Posterior vena cava (tissue), 2 donors: ENCODE data around the gene FBXO8. TPM values are rescaled to one million over a fixed set of nuclear protein-coding genes. Genes with fewer than 3 reads are reported as not detected.
"Not testable (repeated sequence)": the region's sequence is repeated elsewhere in the genome, so short reads cannot be mapped to it uniquely, and the experiment has no call there.

ENCODE experiments used
- DNase-seq: peaks from one replicate; pipeline ENCODE4 v3.0.0-alpha.2; 2020; ENCODE audit warnings: low spot score
- intact Hi-C, 2 donors: fragments of 100-400 bp; cut with DNase I; formaldehyde crosslinking; loops; one replicate each; pipeline versions ENCODE4 v1.14.1 to v1.14.2; 2022 to 2023
- long read RNA-seq, 2 donors: library from polyadenylated mRNA; unstranded; transcript quantifications; one replicate each; pipeline ENCODE4 v2.0.0, GENCODE V29; 2020 to 2021
- total RNA-seq, 2 donors: library from RNA; stranded (reverse); fragmentation: NEBNext Ultra II Directional; extraction: Animal tissue kit (Norgen Biotek cat#: 25700); gene quantifications; one replicate each; pipeline ENCODE4 v1.2.1, GENCODE V29; 2021
- donor health status: DM: yes; HTN: yes; CAD: no.
- donor health status: DM: yes; HTN: yes; CAD: no.

FBXO8 gene, protein sequence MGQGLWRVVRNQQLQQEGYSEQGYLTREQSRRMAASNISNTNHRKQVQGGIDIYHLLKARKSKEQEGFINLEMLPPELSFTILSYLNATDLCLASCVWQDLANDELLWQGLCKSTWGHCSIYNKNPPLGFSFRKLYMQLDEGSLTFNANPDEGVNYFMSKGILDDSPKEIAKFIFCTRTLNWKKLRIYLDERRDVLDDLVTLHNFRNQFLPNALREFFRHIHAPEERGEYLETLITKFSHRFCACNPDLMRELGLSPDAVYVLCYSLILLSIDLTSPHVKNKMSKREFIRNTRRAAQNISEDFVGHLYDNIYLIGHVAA
- 10 to 100 TPM; 28.6 to 29.3 TPM for total RNA-seq
- long read RNA-seq, donor 1, partial matches to known transcripts, result 0 of 4 reads
- long read RNA-seq, donor 1, other reads (novel, unspliced or antisense), result 1 of 4 reads
- long read RNA-seq, donor 2, transcript FBXO8-201 (6 exons, 2,577 nt), result major isoform, 24 of 27 reads
- long read RNA-seq, donor 2, partial matches to known transcripts, result 2 of 27 reads
- long read RNA-seq, donor 2, other reads (novel, unspliced or antisense), result 0 of 27 reads

DNA sequence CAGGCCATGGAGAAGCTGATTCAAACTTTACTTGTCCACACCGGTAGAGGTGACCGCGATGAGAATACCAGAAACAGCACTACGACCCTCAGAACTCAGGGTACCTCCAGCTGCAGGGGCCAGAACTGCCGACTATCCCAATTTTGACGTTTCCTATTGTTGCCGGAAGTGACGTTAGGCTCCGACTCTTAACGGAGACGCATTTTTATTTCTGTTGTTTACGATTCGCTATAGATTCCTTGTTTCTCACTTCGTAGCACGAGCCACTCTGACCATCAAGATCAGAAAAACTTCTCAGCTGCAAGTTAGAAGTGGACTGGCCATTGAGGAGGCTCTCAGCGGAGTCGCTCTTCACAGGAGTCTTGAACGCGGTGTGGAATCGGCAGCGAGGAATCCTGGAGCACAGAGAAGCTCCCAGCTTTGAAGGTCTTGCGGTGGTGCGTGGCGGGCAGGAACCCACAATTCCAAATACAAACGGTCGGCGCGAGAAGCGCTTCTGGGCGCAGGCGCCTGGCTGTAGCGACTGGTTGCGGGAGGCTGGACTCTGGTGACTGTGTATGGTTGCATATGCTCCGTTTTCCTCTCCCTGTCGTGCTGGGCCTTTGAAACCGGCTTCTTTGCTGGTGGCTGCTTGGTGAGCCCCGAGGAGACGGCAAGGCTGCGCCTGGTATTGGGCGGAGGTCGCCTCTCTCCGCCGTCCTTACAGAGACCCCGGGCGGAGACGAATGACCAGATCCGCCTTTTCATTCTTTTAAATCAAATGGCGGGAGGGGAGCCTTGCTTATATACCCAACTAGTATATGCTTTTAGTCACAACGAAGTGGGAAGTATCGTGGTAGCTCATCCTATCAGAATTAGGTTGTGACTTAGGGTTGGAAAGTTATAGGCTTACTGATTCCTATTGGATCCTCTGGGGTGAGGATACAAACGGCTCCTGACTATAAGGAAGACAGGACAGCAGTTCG lies at the start of gene FBXO8, which contains the start of gene CEP44:
FBXO8 (minus strand) TSS at position 161 of the 965 bp plus-strand sequence. CDS start 20,575 bp downstream, outside the sequence.
CEP44 (plus strand) TSS at position 405 of the 965 bp plus-strand sequence. CDS start 15,211 bp downstream, outside the sequence.
- DNase-seq, result peak; percentile 91
- intact Hi-C loops, result no loop called here

DNA sequence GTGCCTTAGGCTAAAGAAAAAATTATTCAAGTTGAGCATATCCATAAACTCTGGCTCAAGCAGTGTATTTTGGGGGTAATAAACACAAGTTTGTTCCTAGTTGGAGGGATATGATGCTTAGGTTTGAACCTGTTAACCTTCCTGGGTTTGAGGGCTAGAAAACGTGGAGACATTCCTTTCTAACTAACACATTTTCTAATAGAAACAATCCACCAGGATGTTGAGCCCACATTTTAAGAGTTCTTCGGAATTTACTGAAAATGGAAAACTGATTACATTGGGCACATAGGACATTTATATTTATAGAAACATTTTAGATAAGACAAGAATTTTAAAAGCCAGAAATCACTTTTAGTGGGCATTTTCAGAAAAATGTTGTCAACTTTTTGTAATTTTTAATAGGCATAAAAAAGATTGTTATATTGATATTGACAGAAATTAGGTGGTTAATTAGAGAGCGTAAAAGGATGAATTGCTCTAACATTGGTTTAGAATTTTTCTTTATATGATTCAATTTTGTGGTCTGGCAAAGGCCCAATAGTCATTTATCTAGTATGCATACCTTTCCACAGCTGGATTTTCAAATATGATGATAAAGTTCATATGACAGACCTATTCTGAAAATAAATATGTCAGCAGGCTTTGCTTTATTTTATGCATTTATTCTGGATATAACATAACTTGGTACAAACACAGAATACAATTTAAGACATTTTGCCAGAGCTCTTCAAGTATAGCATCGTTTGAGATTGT lies 49.5 kb upstream of the FBXO8 start:
- intact Hi-C loops, result no loop called here
- DNase-seq, result no peak

DNA sequence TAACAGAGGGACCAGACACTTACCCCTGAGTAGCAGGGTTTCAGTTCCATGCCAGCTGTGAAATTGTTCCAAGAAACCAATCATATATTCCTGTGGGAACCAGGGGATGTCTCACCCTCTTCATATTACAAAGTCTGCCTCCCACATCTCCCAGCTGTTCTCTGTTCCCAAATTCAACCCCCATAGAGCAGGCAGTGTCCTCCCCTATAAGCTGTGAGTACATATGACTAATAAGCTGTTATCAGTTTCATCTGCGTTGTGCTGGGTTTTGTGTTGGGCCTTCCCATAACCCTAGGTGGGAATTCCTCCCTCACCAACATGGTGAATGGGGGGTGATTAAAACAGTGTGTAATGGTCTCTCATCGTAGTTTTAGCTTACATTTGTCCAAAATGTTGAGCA lies 41.3 kb upstream of the FBXO8 start:
- intact Hi-C loops, result loop anchor here in 1 of 2 donors (2.0 kb wide), 1 partner anchor 34 kb away; no protein-coding TSS in a partner anchor
- DNase-seq, result no peak

DNA sequence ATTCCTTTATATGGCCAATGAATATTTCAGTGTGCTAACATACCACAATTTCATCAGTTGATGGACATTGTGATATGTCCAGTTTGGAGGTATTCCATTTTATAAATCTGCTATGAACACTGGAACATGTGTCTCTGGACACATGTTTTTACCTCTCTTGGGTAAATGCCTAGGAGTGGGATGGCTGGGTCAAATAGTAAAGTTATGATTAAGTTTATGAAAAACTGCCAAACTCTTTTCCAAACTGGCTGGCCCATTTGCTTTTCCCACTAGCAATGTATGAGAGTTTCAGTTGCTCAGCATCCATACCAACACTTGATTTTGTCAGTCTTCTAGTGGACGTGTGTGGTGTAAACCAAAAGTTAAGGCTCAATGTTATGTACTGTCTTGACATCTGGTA lies 40.8 kb upstream of the FBXO8 start:
- intact Hi-C loops, result loop anchor here in 1 of 2 donors (2.0 kb wide), 1 partner anchor 33 kb away; no protein-coding TSS in a partner anchor

DNA sequence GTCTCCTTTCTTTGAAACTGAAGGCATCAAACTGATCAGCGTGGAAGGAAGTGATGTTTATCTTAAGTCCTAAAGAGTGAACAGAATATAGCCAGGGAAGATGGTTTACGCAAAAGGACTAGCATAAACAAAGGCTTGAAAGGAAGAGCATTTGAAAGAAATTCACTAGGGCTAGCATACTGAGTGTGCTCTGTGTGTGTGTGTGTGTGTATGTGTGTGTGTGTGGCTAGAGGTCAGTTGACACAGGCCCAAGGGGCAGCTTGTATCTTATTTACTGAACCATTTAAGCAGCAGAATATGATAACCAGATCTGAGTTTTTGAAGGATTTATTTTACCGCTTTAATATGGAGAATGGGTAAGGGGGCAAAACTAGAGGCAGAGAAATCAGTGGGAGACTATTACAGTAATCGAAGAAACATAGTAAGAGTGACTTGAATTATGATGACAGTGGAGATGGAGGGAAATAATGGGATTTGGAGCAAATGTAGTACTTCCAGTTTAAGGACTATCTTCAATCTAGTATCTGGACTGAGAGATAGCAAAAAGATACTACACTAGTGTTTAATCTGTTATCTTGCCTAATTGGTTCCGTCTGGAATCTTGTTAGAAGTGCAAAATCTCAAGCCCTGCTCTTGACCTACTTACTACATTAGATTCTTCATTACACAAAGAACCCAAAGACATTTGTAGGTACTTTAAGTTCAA lies 37.2 kb upstream of the FBXO8 start:
- no peak for DNase-seq
- intact Hi-C loops, result no loop called here

More for the DNA sequence above, 40.8 kb upstream of the FBXO8 start:
- no peak for DNase-seq

DNA sequence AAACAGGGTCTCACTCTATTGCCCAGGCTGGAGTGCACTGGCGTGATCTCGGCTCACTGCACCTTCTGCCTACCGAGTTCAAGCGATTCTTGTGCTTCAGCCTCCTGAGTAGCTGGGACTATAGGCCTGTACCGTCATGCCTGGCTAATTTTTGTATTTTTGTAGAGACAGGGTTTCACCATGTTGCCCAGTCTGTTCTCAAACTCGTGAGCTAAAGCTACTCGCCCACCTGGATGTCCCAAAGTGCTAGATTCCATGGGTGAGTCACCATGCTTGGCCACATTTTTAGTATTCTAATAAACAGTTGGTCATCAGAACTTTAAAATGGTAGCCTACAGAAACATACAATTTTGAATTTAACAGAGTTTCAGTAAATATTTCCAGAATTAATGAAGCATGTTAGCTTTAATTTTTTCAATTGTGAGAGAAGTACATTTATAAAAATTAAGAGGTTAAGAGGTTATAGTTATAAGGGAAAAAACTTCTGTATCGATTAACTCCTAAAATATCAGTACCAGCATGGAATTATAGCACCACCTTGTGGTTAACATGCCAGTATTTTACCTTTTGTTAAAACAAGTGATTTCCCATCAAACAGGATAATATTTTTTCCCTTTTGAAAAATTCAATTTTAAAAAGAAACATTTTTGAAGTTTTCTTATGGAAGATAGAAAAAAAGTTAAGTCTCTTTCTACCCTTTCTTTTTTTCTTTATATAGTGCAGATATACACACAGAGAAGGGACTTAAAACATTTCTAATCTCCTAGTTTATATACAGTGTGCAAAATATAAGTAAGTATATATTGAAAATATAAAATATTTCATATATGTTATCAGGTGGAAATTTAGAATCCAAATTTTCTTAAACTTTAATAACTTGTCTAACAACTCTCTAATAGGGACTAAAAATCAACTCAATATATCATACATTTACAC lies 35.6 kb upstream of the FBXO8 start:
- no peak for DNase-seq
- intact Hi-C loops, result no loop called here

DNA sequence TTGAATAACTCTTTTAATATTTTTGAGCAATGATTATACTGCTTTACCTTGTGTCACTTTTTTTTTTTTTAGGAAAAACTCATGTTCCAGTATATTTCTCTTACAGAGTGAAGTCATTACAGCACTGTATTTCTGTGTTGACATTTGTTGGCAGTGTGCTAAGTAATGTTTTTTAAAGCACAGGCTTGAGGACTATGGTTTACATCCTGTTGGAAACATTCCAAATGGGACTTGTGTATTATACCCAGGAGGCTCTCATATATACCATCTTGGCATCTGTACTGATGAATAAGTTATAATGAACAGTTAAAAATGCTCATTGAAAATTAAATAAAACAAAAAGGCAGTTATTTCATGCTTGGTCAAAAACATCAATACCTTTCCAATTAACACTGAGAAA lies 34.1 kb upstream of the FBXO8 start:
- DNase-seq, result no peak
- intact Hi-C loops, result no loop called here

DNA sequence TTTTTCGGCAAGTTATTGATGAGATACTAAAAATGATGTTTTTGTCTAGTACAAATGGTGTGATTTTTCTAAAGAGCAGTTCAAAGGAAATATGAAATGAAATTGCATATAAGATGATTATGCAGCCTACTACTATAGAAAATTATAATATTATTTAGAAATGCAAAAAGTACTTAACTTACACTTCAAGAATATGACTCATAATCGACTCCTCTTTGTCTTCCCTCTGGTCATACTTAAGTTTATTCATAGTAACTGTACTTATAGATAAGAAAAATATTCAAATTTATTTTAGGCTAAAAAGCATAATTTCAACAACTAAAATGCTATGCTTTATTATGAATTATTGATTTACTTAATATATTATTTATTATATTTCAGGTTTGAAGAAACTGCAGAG lies 33.5 kb upstream of the FBXO8 start:
- intact Hi-C loops, result no loop called here
- no peak for DNase-seq

DNA sequence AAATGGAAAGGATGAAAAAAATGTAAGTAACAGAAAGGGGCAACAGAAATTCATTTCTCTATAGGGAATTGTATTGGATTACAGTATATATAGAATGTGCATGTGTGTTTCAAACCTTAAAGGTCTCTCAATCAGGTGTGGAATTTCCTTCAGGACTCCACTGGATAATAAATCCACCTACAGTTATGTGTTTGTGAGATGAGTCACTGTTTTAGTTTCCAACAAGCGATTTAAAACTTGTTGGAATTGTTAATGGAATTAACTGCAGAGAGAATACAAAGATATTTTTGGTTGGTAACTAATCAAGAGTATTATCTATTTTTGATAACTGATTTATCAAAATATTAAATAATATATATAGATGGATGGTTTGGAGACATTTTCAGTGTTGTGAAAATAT lies 33.1 kb upstream of the FBXO8 start:
- no peak for DNase-seq
- intact Hi-C loops, result no loop called here

DNA sequence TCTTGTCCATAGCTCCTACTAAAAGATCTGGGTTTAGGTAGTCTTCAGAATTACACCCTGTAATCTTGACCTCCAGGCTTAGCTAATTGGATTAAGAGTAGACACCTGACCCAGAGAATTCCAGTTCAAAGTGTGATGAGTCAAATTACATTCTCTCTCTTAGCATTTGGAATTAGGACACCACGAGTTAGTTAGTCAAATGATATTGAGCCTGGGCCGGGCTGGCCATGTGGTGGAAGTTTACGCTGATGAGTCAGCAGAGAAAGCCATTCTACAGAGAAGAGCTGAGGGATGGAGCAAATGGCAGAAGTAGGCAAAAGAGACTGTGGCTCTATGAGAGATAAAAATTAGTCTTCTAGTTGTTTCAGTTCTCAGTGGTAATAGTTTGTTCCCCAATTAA lies 31.3 kb upstream of the FBXO8 start:
- DNase-seq, result no peak
- intact Hi-C loops, result no loop called here

DNA sequence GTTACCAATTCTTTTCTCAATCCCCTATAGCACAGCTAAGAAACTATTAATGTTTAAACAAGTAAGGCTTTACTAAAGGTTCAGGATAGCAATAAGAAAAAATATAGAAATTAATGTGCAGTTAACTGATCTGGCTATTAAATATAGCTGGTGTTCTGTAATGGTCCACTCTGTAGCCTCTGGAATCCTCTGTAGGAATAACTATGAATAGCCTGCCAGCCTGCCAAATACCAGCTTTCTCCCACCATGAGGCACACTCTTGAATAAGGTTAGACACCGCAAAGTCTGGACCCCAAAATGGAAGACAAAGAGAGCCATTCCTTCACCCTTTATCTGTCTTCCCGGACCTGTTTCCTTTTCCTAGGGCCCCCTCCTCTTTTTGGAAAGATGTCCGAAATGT lies 30.8 kb upstream of the FBXO8 start:
- intact Hi-C loops, result no loop called here
- DNase-seq, result no peak

DNA sequence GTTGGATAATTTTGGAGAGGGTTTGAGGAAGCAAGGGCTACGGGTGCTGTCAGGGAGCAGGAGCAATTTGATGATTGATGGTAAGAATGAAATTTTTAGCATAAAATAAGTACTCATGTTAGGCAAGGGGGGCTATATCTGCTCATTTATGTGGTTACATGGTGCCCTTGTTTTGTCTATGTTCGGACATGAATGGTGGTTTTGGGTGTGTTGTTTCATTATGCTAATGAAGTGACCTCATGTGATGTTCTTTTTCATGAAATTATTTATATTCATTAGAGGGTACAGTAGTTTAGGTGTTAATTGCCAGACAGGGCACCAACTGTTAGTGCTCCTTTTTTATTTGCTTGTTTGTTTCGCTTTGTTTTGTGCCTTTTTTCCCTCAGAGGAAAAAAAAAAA lies 29.5 kb upstream of the FBXO8 start:
- intact Hi-C loops, result no loop called here
- no peak for DNase-seq

DNA sequence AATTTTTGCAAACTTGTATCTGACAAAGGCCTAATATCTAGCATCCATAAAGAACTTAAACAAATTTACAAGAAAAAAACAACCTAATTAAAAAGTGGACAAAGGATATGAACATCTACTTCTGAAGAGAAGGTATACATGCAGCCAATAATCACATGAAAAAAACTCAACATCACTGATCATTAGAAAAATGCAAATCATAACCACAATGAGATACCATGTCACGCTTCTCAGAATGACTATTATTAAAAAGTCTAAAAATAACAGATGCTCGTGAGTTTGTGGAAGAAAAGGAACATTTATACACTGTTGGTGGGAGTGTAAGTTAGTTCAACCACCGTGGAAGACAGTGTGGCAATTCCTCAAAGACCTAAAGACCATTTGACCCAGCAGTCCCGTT lies 24.2 kb upstream of the FBXO8 start:
- intact Hi-C loops, result no loop called here
- no peak for DNase-seq

DNA sequence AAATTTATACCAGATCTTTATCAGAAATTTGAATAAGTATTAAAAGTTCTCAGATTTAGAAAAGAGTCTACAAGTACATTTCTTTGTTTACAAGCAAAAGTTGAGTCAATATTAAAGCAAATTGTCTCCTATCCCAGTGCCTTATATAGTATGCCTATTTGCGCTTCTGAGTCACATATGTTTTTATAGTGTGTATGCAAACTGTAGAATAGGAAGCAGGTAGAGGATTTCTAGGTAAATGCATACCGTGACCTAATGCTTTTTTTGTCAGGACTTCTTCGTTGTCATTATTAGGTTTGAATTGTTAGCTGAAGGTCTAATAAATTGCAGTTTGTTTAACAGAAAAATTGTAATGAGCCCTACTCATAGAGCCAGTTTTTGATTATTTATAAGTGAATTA lies 22.5 kb upstream of the FBXO8 start:
- intact Hi-C loops, result no loop called here

DNA sequence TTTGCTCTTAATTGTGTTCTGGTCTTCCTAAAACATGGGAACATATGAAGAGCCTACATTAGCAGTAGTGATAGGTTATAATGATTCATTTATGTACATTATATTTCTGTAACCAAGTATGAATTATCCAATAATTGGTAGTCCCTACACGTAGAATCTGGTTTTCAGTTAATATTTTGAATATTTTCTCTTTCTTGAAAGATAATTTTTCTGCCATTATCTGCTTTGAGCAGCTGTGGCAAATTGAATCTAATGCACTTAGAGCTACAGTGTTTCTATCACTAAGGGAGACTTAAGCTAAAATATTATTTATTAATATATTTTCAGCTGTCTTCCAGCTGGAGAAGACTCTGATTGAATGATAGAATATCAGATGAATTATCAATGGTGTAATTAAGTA lies 21.2 kb upstream of the FBXO8 start:
- DNase-seq, result no peak
- intact Hi-C loops, result no loop called here

More for the DNA sequence above, 22.5 kb upstream of the FBXO8 start:
- no peak for DNase-seq

DNA sequence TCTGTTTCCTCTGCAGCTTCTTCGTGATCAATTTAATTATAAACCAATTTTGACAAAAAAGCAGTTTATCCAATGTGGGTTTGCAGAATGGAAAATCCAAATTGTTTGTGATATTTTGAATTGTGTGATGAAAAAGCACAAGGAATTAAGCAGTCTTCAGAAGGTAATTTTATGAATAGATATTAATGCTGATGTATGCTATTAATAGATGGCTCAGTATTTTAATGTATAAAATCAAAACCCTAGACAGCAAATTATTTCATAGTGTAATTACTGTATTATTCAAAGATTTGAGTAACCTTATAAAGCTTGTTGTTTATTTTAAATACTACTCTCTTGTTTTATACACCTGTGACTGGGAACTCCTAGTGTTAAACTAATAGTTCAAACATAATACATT lies 20.2 kb upstream of the FBXO8 start:
- intact Hi-C loops, result no loop called here
- DNase-seq, result no peak

DNA sequence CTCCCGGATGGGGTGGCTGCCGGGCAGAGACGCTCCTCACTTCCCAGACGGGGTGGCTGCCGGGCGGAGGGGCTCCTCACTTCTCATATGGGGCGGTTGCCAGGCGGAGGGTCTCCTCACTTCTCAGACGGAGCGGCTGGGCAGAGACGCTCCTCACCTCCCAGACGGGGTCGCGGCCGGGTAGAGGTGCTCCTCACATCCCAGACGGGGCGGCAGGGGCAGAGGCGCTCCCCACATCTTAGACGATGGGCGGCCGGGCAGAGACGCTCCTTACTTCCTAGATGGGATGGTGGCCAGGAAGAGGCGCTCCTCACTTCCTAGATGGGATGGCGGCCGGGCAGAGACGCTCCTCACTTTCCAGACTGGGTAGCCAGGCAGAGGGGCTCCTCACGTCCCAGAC lies 11.7 kb upstream of the FBXO8 start:
- DNase-seq, intact Hi-C loops: not testable (repeated sequence)
